ENCODE data around the gene FHL1.

DNA sequence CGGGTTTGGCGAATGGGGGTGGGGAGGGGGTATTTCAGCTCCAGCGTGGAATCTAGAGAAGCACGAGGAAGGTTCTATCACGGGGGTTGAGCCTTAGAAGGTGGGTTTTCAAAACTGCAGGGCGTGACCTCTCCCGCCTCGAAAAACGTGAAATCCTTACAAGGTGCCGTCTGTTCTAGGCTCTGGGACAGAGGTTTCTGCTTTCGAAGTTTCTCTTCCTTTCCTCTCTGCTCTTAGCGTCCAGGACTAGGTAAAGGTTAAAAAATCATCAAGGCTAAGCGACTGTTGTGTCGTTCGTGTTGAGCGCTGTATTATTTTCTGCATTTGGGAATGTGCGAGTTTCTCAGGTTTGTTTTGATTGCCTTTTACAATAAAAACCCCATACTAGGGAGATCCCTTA is 1.1 kb downstream of the FHL1 start:
- TF ChIP-seq, protein P1, sequence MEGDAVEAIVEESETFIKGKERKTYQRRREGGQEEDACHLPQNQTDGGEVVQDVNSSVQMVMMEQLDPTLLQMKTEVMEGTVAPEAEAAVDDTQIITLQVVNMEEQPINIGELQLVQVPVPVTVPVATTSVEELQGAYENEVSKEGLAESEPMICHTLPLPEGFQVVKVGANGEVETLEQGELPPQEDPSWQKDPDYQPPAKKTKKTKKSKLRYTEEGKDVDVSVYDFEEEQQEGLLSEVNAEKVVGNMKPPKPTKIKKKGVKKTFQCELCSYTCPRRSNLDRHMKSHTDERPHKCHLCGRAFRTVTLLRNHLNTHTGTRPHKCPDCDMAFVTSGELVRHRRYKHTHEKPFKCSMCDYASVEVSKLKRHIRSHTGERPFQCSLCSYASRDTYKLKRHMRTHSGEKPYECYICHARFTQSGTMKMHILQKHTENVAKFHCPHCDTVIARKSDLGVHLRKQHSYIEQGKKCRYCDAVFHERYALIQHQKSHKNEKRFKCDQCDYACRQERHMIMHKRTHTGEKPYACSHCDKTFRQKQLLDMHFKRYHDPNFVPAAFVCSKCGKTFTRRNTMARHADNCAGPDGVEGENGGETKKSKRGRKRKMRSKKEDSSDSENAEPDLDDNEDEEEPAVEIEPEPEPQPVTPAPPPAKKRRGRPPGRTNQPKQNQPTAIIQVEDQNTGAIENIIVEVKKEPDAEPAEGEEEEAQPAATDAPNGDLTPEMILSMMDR (IDR thresholded peaks at IDR 0.05; ENCODE audit: low read depth, low read length) = no peak
- TF ChIP-seq EZH2phosphoT487 (IDR thresholded peaks at IDR 0.05; ENCODE audit: low read depth) = no peak
